ENCODE measurements around the gene C12orf57.
A peak's percentile ranks its signal among the peaks of the same experiment; 100 is the strongest.
"Not testable (repeated sequence)": the region's sequence is repeated elsewhere in the genome, so short reads cannot be mapped to it uniquely, and the experiment has no call there.

Gene C12orf57, protein sequence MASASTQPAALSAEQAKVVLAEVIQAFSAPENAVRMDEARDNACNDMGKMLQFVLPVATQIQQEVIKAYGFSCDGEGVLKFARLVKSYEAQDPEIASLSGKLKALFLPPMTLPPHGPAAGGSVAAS

DNA sequence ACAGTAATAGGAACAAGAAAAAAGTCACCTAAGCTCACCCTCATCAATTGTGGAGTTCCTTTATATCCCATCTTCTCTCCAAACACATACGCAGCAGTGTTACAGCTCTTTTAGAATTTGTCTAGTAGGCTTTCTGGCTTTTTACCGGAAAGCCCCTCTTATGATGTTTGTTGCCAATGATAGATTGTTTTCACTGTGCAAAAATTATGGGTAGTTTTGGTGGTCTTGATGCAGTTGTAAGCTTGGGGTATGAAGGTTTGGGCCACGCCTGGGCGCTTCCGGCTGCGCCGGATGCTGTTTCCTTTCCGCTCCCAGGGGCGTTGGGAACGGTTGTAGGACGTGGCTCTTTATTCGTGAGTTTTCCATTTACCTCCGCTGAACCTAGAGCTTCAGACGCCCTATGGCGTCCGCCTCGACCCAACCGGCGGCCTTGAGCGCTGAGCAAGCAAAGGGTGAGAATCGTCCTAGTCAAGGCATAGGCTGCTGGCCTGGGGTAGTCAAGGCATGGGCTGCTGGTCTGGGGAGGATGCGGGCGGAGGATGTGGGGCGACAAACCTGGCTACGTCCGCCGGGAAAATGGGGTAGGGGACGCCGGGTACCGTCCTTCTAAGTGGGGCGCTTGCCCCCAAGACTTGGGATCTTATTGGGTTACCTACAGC, at the start of gene C12orf57, which contains the start of gene RNU7-1:
C12orf57 (plus strand) TSS at position 301 of the 659 bp plus-strand sequence; CDS start at position 401, 100 bp downstream.
RNU7-1 (plus strand) TSS at position 95 of the 659 bp plus-strand sequence.
- peak; percentile 86 to 100 (median 94) for DNase-seq

- no peak for DNase-seq
These were observed 49.5 kb upstream of the C12orf57 start for GRCh38 chr12:6894321-6894720.

DNA sequence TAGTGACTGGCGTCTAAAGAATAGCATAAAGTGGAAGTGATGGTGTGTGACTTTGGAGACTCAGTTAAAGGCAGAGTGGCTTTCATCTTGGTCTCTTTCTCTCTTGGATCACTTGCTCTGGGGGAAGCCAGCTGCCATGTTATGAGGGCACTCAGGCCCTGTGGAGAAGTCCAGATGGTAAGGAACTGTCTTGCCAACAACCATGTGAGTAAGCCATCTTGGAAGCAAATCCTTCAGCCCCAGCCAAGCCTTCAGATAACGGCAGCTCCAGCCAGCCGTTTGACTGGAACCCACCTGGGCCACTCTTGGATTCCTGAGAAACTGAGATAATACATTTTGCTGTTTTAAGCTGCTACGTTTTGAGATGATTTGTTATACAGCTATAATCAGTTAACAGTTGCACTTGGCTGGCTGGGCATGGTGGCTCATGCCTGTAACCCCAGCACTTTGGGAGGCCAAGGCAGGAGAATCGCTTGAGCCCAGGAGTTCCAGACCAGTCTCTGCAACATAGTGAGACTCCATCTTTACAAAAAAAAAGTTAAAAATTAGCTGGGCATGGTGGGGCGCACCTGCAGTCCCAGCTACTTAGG, 46.9 kb upstream of the C12orf57 start:
- DNase-seq, result no peak

GRCh38 chr12:6899427-6899826, 44.4 kb upstream of the C12orf57 start:
- no peak for DNase-seq

DNA sequence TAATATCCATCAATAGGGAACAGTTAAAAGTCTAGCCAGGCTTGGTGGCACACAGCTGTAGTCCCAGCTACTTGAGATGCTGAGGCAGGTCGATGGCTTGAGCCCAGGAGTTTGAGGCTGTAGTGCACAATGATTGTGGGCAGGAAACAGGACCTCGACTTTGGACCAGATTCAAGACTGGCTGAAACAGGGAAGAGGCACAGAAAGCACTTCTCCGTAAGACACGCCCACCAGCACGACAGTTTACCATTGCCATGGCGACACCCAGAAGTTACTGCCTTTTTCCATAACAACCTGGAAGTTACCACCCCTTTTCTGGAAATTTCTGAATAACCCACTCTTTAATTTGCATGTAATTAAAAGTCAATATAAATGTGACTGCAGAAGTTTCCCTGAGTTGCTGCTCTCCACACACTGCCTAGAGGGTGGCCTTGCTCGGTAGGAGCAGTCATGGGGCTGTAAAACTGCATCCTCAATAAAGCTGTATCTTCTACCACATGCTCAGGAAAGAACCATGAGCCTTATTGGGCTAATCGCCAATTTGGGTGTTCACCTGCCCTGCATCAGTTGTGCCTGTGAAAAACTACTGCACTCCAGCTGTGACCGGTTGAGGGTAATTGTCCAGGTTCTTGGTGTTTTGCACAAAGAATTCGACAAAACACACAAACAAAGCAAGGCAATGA, 43.8 kb upstream of the C12orf57 start:
- peak in 1 of 3 experiments; percentile 61 for DNase-seq

DNA sequence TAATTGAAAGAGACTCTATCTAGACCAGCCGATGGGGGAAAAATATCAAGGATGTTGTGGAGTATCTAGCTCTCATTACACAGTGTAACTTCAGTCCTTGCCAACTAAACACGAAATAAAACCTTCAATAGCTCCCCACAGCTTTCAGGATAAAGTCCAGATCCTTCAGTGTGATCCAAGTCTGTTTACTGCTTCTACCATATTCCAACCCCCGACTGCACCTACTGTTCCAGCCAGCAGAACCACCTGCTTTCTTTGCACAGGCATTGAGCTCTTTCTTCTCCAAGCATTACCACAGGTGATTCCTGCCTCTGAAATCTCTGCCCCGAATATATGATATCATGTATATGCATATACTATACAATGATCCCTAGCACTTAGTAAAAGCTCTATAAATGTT, 41.4 kb upstream of the C12orf57 start:
- DNase-seq, result no peak

DNA sequence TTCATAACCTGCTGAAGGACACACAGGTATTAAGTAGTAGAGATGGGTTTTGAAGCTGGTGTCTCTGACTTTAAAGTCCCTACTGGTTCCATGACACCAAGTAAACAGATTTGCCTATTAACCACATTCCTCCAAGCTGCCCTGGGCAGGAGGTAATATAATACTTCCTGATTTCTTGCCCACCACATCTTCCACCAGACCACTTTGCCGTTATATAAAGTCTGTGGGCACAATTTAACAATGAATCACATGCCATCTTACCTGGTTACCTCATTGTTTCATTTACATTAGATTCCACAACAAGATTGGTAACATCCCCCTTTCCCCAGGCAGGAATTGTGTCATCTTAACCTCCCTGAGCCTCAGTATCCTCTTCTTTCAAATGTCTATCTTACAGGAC, 40.1 kb upstream of the C12orf57 start:
- no peak for DNase-seq

- DNase-seq, result peak; percentile 97 to 100 (median 98)
These were observed 39.2 kb upstream of the C12orf57 start, which contains the start of gene LRRC23 for GRCh38 chr12:6904280-6905276. LRRC23 (plus strand) TSS chr12:6904822; CDS start chr12:6905634, 812 bp downstream.

- peak in 1 of 3 experiments; percentile 46 for DNase-seq
These were observed 38.3 kb upstream of the C12orf57 start for GRCh38 chr12:6905414-6906040.

GRCh38 chr12:6908141-6908540, 35.7 kb upstream of the C12orf57 start:
- DNase-seq, result not testable (repeated sequence)

DNA sequence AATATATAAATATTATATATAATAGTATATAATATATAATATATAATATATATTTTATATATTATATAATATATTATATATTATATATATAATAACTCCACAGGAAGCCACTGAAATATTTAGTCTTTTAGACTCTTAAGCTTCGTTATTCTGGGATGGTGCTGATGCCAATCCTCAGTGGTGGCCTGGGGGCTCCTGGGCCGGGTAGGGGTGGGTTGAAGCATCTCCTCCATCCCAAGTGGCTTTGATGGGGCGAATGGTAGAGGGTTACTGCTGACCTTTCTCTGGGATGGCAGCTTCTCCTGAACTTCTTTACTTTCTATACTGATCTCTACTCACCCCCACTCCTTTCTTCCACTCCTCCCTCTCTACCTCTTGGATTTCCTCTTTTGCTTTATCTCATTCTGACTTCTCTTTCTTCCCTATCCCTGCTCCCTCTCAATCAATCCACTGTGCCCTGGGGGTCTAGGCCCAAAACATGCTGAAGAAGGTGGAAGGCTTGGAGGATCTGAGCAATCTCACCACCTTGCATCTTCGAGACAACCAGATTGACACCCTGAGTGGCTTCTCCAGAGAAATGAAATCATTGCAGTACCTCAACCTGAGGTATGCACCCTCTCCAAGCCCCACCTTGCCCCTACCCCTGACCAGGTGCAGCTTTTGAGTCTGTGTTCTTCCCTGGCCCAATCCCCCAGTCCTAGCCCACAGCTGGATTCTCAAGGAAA, 34.2 kb upstream of the C12orf57 start:
- peak in 1 of 3 experiments; percentile 39 for DNase-seq

- no peak for DNase-seq
These were observed 31.5 kb upstream of the C12orf57 start for GRCh38 chr12:6912164-6912935.

DNA sequence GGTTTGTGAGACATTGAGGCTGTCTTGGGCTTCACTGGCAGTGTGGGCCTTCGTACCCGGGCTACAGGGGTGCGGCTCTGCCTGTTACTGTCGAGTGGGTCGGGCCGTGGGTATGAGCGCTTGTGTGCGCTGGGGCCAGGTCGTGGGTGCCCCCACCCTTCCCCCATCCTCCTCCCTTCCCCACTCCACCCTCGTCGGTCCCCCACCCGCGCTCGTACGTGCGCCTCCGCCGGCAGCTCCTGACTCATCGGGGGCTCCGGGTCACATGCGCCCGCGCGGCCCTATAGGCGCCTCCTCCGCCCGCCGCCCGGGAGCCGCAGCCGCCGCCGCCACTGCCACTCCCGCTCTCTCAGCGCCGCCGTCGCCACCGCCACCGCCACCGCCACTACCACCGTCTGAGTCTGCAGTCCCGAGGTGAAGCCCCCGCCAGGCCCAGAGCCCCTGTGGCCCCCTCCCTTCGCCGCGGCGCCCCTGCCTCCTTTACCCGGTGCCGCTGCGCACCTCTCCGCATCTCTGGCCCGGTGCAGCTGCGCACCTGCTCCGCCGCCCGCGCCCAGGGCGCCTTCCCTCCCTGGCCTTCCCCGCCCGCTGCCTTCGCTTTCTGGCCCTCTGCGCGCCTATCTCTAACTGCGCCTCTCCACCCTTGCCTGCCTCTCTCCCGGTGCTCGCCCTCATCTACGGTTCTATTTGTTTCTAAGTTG, 29.4 kb upstream of the C12orf57 start, which contains the start of gene ENO2:
ENO2 (plus strand) TSS at position 335 of the 701 bp plus-strand sequence. CDS start 1,253 bp downstream, outside the sequence.
- DNase-seq, result peak; percentile 36 to 87 (median 86)

DNA sequence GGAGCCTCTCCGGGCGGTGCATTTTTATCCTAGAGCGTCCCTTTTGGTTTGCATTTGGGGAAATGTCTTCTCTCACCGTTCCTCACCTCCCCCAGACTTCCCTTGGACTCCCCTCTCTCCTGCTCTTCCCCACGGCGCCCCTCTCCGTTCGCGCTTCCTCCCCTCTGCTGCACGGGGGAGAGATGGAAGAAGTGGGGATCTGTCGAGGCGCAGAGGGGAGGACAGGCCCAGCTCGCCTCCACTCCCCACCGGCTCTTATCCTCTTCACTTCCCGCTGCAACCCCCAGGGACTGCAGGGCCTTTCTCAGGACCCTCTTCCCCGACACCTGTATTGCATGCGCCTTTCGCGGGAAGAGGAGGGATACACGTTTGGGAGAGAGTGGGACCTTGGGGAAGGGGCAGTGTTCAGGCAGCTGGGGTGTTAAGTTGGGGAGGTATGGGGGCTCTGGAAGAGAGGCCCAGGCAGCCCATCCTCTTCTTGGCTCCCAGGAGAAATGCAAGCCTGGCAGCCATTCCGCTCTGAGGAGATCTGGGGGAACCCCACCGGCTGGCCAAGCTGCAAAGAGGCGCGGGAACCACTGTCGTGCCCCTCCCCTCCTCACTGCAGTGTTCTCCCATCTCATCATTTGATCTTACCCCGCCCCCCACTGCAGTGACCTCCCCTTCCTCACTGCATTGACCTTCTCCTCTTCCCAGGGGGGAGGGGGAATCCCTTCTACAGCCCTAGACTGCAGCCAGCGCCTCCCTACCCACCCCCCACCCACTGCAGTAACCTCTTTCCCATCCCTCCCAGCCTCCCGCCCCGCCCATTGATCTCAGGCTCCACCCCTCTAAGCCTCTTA, 28.7 kb upstream of the C12orf57 start:
- peak; percentile 51 to 76 (median 74) for DNase-seq

- DNase-seq, result no peak
These were observed 28.0 kb upstream of the C12orf57 start for GRCh38 chr12:6915789-6916285.

GRCh38 chr12:6916426-6917200, 27.2 kb upstream of the C12orf57 start:
- no peak for DNase-seq

Measured in NCI-H1417 (cell line).